Measurements from ENCODE around the gene USP48.
"Not testable (repeated sequence)": the region's sequence is repeated elsewhere in the genome, so short reads cannot be mapped to it uniquely, and the experiment has no call there.

Gene USP48, protein sequence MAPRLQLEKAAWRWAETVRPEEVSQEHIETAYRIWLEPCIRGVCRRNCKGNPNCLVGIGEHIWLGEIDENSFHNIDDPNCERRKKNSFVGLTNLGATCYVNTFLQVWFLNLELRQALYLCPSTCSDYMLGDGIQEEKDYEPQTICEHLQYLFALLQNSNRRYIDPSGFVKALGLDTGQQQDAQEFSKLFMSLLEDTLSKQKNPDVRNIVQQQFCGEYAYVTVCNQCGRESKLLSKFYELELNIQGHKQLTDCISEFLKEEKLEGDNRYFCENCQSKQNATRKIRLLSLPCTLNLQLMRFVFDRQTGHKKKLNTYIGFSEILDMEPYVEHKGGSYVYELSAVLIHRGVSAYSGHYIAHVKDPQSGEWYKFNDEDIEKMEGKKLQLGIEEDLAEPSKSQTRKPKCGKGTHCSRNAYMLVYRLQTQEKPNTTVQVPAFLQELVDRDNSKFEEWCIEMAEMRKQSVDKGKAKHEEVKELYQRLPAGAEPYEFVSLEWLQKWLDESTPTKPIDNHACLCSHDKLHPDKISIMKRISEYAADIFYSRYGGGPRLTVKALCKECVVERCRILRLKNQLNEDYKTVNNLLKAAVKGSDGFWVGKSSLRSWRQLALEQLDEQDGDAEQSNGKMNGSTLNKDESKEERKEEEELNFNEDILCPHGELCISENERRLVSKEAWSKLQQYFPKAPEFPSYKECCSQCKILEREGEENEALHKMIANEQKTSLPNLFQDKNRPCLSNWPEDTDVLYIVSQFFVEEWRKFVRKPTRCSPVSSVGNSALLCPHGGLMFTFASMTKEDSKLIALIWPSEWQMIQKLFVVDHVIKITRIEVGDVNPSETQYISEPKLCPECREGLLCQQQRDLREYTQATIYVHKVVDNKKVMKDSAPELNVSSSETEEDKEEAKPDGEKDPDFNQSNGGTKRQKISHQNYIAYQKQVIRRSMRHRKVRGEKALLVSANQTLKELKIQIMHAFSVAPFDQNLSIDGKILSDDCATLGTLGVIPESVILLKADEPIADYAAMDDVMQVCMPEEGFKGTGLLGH

GRCh38 chr1:21782868-21783678 is at the start of gene USP48:
USP48 (minus strand) TSS chr1:21783149; CDS start chr1:21782957, 192 bp downstream.
- peak; percentile 43 for DNase-seq

DNA sequence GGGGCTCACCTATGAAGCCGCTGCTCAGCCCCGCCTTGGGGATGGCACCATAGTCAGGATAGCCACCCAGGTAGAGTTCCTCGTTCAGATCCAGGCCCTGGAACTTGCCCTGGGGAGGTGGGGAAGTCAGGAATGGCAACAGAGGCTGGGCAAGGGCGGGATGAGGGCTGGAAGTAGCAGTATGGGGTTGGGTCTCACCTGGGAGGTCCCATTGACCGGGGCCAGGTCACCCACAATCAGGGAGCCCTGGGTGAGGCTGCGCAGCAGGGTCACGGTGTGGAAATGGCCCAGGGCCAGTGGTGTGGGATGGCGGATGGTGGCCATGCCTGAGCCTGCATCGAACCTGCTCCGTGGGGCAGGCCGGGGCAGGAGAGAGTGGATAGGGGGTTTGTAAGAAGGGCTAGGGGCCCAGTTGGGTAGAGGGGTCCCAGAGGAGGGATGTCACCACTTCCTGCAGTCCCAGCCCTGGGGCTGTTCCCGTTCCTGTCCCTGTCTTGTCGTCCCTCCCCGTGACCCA is 48.6 kb upstream of the USP48 start:
- DNase-seq, result no peak

GRCh38 chr1:21830792-21831453 is 48.0 kb upstream of the USP48 start:
- DNase-seq, result no peak

GRCh38 chr1:21829294-21829693 is 46.3 kb upstream of the USP48 start:
- DNase-seq, result no peak

DNA sequence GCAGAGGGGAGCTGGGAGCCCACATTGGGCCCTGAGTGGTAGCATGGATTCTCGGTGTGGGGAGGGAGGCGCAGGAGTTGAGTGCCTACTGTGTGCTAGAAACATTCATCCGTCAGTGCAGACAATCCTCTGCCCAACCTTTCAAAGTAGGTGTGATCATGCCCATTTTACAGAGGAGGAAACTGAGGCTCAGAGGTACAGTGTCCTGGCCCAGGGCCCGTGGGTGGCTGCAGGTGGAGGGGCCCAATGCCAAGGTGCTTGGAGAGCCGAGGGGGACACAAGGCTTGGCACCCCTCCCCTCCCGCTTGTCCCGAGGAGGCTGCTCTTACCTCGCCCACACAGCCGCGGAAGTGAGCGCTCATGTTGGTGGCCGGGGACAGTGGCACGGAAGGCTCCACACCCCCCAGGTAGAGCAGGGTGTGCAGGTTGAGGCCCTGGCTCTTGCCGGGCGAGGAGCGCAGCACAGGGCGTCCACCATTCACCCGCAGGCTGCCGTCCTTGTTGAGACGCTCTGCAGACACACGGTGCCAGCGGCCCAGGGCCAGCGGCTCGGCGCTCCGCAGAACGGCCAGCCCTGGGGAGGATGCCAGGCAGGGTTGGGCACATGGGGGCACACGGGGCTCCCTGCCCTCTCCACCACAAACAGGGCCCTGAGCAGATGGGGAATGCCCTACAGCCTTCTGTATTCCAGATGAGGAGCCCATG is 45.7 kb upstream of the USP48 start:
- no peak for DNase-seq

DNA sequence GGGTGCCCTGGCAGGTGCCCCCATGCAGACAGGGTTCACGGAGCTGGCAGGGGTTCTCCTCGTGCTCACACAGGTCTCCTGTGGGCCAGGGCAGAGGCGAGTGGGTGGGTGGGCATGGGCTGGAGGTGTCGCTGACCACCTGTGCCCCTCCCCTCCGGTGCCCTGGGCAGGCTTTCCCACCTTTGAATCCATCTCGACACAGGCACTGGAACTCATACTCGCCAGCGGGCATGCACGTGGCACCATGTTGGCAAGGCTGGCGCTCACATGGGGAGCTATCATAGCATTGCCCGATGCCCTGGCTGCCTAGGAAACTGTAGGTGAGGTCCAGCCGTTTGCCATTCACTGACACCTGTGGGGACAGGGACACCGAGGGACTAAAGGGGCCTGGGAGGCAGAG is 45.1 kb upstream of the USP48 start:
- DNase-seq, result no peak

- DNase-seq, result no peak
Measured at GRCh38 chr1:21827141-21827679, 44.3 kb upstream of the USP48 start.

DNA sequence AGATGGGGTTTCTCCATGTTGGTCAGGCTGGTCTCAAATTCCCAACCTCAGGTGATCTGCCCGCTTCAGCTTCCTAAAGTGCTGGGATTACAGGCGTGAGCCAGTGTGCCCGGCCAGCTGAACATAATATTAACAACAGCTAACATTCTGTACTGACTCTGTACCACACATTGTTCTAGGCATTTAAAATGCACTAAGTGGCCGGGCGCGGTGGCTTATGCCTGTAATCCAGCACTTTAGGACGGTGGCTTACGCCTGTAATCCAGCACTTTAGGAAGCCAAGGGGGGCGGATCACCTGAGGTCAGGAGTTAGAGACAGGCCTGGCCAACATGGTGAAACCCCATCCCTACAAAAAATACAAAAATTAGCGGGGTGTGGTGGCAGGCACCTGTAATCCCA is 43.7 kb upstream of the USP48 start:
- DNase-seq, result not testable (repeated sequence)

DNA sequence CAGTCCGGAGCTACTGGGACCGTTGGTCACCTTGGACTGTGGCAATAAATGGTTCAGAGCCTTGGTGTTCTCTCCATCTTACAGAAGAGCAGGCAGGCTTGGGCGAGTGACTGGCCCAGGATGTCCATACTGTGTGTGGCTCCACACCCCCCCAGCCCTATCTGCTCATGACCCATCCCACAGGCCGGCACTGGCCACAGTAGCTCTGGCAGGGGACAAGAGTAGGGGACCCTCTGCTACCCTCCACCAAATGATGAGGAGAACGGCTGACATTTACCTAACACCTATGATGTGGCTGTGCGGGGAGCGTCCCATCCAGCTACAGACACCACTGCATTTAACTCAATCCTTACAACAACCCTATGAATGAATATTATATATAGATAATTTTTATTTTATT is 42.4 kb upstream of the USP48 start:
- no peak for DNase-seq

DNA sequence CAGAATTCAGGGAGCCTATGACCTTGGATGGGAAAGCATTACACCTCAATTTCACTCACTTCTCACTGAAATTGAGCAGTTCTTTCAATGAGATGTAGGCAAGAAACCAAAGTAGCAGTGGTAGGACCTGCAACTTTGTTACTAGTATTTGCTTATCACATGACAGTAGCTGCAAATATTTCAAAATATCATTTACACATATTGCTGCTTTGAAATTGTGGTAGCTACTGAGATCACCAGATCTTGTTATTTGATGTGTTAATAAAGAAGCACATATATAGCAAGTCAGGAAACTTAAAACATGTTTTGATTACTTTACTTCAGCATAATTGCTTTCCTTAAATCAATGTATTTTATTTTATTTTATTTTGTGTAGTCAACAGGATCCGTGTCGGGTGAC is 42.0 kb upstream of the USP48 start:
- no peak for DNase-seq

DNA sequence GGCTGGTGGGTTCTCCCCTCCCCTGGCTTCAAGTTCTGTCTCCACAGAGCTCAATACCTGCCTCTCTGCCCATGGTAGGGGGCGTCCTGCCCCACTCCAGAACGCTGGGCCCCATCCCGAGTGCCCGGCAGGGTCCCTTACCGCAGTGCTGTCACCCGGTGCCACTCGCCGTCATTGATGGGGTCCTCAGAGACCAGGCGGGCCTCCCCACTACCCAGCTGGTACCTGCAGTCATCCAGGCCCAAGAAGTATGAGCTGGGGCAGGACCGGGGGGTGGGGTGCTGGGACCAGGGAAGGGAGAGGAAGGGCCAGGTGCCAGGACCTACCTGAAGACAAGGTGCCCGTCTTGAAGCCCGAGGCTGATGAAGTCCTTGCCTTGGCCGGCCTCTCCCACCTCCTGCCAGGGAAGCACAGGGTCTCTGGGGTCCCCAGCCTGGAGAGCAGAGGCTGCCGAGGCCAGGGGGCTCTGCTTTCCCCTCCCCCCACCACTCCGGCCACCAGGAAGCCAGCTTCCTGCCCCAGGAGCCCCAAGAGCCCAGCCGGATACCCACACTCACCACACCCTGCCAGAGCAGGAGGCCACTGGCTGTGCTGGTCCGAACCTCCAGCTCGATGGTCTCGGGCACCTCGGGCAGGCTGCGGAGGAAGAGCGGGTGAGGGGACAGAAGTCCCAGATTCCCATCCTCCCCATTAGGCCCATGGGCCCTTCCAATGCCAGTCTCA is 41.2 kb upstream of the USP48 start:
- no peak for DNase-seq

DNA sequence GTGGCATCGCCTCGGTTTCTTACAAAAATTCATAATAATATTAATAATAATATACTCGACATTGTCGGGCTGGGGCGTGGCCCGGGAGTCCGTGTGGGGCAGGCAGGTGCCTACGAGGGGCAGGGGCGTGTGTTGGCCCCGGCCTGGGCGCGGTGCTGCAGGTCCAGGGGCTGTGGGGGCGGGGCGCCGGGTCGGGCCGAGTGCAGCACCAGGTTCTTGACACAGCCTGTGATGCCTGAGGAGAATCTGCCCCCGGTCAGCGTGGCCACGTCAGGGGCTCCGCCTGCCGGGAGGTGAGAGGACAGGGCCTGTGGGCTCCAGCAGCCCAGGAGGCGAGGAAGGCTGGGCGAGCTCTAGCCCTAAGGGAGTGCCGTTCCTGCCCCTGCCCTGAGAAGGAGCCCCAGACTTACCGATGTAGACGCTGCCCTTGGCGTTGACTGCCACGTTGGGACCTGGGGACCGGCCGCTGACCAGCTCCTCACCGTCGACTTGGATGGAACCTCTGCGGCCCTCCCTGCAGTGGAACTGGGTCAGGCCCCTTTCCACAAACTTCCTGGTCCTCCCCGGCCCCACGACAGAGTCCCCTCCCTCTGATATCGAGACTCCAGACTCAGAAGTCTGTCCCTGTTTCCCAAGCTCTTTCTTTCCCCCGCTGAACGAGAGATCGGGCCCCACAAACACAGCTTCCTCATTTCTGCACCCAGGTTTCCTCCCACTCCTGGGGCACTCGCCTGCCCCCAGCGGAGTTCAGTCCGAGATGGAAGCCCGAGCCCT is 40.4 kb upstream of the USP48 start:
- DNase-seq, result no peak

DNA sequence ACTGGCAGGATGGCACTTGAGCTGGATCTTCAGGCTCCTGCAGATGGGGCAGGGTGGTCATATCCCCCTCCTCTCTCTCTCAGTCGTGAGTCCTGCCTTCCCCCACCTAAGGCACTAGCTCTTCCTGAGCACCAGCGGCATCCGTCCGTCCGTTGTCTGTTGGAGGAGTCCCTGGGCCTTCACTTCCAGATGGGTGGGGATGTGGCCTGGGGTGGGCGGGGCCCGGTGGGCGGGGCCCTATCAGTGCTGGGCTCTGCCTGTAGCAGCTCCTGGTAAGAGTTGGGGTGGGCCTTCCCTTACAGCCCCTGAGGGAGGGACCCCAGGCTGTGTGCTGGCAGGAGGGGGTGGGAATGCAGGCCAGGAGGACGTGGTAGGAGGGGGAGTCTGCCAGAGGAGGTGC is 39.4 kb upstream of the USP48 start:
- no peak for DNase-seq

DNA sequence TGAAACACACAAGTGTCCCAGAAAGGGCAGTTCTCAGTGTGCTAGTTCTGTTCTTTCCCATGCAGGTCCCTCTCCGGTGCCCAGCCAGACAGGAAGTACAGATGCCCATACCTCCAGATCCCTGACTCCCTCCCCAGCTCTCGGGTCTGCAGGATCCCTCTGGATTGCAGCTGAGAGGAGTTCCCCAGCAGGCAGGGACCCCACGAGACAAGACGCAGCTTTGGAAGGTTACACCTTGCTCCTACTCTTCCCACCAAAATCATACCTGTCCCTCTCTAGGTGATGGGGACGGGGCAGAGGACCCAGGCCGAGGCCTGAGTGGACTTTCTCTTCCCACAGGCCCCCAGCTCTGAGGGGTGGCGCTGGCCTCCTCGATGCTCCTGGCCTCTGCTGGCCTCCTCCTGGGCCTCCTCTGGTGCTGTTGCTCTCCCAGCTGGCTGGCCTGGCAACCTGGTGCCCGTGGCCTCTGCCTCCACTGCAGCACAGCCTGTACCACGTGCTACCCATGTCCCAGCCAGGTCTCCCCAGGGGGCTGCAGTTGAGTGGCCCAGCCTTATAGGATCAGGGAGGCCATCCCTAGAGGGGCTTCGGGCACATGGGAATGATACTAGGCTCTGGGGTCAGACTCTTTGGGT is 38.6 kb upstream of the USP48 start:
- DNase-seq, result no peak

GRCh38 chr1:21820597-21821232 is 37.8 kb upstream of the USP48 start:
- DNase-seq, result no peak

- DNase-seq, result no peak
Measured at GRCh38 chr1:21818656-21819055, 35.7 kb upstream of the USP48 start.

DNA sequence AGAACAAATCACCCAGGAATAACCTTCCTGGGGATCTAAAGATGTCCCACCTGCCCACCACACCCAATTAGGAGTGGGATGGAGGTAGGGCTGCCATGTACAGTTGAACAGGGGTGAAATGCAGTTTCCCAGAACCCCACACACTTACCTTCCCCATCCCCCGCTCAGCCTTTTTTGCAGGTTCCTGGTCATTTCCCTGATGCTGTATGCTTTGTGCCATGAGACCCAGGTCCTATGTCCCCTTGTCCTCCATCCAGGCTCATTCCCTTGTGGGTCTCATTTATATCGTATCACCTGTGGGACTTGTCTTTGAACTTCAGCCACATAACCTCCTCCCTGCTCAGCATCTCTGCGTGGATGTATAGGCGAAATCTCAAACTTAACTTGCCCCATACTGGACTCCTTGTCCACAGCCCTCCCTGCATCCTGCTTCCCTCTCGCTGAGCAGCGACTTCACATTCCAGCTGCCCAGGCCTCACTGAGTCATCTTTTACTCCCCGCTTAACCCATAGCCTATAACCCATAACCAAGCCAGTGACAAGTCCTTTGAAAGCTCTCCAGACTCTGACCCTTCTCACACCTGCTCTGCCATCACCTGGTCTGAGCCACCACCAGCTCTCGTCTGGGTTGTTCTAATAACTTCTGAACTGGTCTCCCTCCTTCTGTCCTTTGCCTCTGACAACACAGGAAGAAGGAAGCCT is 33.8 kb upstream of the USP48 start:
- no peak for DNase-seq

Data from SIG-M5 (cell line).